GM12878 (cell line): ENCODE measurements around the gene TMUB1. TPM values are rescaled to one million over a fixed set of nuclear protein-coding genes. Genes with fewer than 3 reads are reported as not detected.

ENCODE experiments used
- ATAC-seq: fragments of 200-7000 bp; cut with Tn5 transposase; 3 replicates; pipeline ENCODE4 v1.9.1; 2020; ENCODE audit warnings: mild to moderate bottlenecking, moderate library complexity
- BruUV-seq: library from RNA; stranded (reverse); fragments of 400-500 nt; replicated peaks from 2 replicates; lab custom pipeline; 2021; lab: Mats Ljungman, UMichigan
- CTCF ChIA-PET: fragments of 300-600 bp; sonication (Branson Sonifier 250); formaldehyde crosslinking; extraction: SDS; loops from one replicate; lab custom pipeline; 2021; ENCODE audit warnings: inconsistent platforms; lab: Yijun Ruan, JAX
- POLR2A ChIA-PET: fragments of 350-600 bp; formaldehyde crosslinking; extraction: SDS; loops from one replicate; lab custom pipeline; 2021; ENCODE audit warnings: inconsistent platforms; lab: Charles Lee
- RAD21 ChIA-PET: fragments of 300-600 bp; sonication (Branson Sonifier 250); formaldehyde crosslinking; loops from one replicate; lab custom pipeline; 2023; ENCODE audit warnings: antibody characterized with exemption; ENCODE audit not compliant: unreplicated experiment; lab: Charles Lee
- SMC1A ChIA-PET: fragments of 300-600 bp; sonication (Branson Sonifier 250); formaldehyde crosslinking; loops from one replicate; lab custom pipeline; 2023; ENCODE audit not compliant: unreplicated experiment, uncharacterized antibody; lab: Charles Lee
- DNase-seq: peaks from one replicate; pipeline ENCODE4 v3.0.0-alpha.2; 2011; ENCODE audit warnings: low read depth, low spot score
- FAIRE-seq: peaks from 3 replicates; lab custom pipeline; 2011; peaks lifted over from hg19 to GRCh38; lab: Jason Lieb, UNC
- H2AFZ ChIP-seq: 2 replicates; pipeline ENCODE4 v1.6.0; 2011; ENCODE audit warnings: low read depth, low read length, control low read depth; ENCODE audit not compliant: control insufficient read depth
- H3K27ac ChIP-seq: 2 replicates; pipeline ENCODE4 v1.5.1; 2011; ENCODE audit warnings: control low read depth; ENCODE audit not compliant: control insufficient read depth, insufficient read depth
- H3K27me3 ChIP-seq, 2 experiments: replicated peaks in 1 of 2; 2 replicates each; pipeline versions ENCODE4 v1.6.0 to v1.6.1; 2011; ENCODE audit warnings: low read length in 1 of 2; ENCODE audit not compliant: control insufficient read depth in 2 of 2, insufficient read depth in 2 of 2
- H3K36me3 ChIP-seq, 2 experiments: 2 replicates each; pipeline ENCODE4 v1.5.1; 2011; ENCODE audit warnings: low read length in 1 of 2; ENCODE audit not compliant: control insufficient read depth in 2 of 2, insufficient read depth in 2 of 2
- H3K4me1 ChIP-seq: 2 replicates; pipeline ENCODE4 v1.6.1; 2011; ENCODE audit warnings: mild to moderate bottlenecking, low read length, moderate library complexity, mixed read lengths; ENCODE audit not compliant: control insufficient read depth, insufficient read depth
- H3K4me2 ChIP-seq: 2 replicates; pipeline ENCODE4 v1.6.0; 2011; ENCODE audit warnings: control low read depth; ENCODE audit not compliant: control insufficient read depth, insufficient read depth
- H3K4me3 ChIP-seq: fragments of 200-600 bp; sonication (generic); 2 replicates; pipeline ENCODE4 v1.5.1; 2016
- H3K79me2 ChIP-seq: 2 replicates; pipeline ENCODE4 v1.6.0; 2011; ENCODE audit warnings: low read length; ENCODE audit not compliant: control insufficient read depth, insufficient read depth
- H3K9ac ChIP-seq: 2 replicates; pipeline ENCODE4 v1.8.0; 2011; ENCODE audit warnings: low read length, control low read depth, mixed read lengths; ENCODE audit not compliant: control insufficient read depth, insufficient read depth
- H3K9me3 ChIP-seq: replicated peaks from 3 replicates; pipeline ENCODE4 v1.5.1; 2011; ENCODE audit warnings: mild to moderate bottlenecking, low read length; ENCODE audit not compliant: control insufficient read depth, insufficient read depth
- H4K20me1 ChIP-seq: 2 replicates; pipeline ENCODE4 v1.6.0; 2011; ENCODE audit not compliant: control insufficient read depth, insufficient read depth
- ATF3 ChIP-seq: IDR thresholded peaks from 2 replicates; pipeline ENCODE4 v1.6.1; 2011; ENCODE audit warnings: low read depth, mild to moderate bottlenecking, low read length, moderate library complexity, borderline replicate concordance; ENCODE audit errors: extremely low read depth
- FOXM1 ChIP-seq: IDR thresholded peaks from 2 replicates; pipeline ENCODE4 v1.6.1; 2012; ENCODE audit warnings: low read depth, mild to moderate bottlenecking, inconsistent platforms, low read length, moderate library complexity
- MXI1 ChIP-seq: fragments of 150-350 bp; IDR thresholded peaks from 2 replicates; pipeline ENCODE4 v1.6.1; 2011; ENCODE audit warnings: low read depth, mild to moderate bottlenecking, inconsistent platforms, low read length, improper control_type of control experiment
- MYC ChIP-seq: IDR thresholded peaks from 2 replicates; pipeline ENCODE4 v1.6.1; 2011; ENCODE audit warnings: mild to moderate bottlenecking, low read length, moderate library complexity, inconsistent platforms; ENCODE audit not compliant: insufficient read depth, insufficient replicate concordance, insufficient read length, severe bottlenecking
- RAD21 ChIP-seq: IDR thresholded peaks from 2 replicates; pipeline ENCODE4 v1.6.1; 2011; ENCODE audit warnings: mild to moderate bottlenecking, low read depth, low read length, moderate library complexity; ENCODE audit not compliant: insufficient read depth
- RBBP5 ChIP-seq: fragments of 200-600 bp; sonication (generic); conservative IDR thresholded peaks from 2 replicates; pipeline ENCODE4 v1.6.1; 2016
- RELB ChIP-seq: fragments of 450-650 bp; IDR thresholded peaks from 2 replicates; pipeline ENCODE4 v1.6.1; 2017; ENCODE audit warnings: low read depth, mild to moderate bottlenecking, moderate library complexity
- SIN3A ChIP-seq: IDR thresholded peaks from 2 replicates; pipeline ENCODE4 v1.6.1; 2012; ENCODE audit warnings: low read depth, low read length, improper control_type of control experiment
- ZSCAN29 ChIP-seq: fragments of 450-650 bp; IDR thresholded peaks from 2 replicates; pipeline ENCODE4 v1.6.1; 2017; ENCODE audit warnings: mild to moderate bottlenecking, moderate library complexity
- WGBS: methylation state at CpG from one replicate; pipeline ENCODE4 v1.1.6; 2016; ENCODE audit warnings: low lambda C conversion rate; ENCODE audit not compliant: insufficient replicate concordance, insufficient coverage; ENCODE audit errors: missing lambda C conversion rate; 5-methylcytosine and 5-hydroxymethylcytosine counted together
- in situ Hi-C: fragments of 300-500 bp; cut with MboI; formaldehyde crosslinking; loops from 9 replicates; pipeline ENCODE4 v1.14.3; 2018; ENCODE audit warnings: mixed read lengths
- intact Hi-C: fragments of 100-400 bp; cut with micrococcal nuclease; formaldehyde crosslinking; loops from one replicate; pipeline ENCODE4 v1.14.2; 2022; ENCODE audit not compliant: unreplicated experiment
- polyA plus RNA-seq, 11 experiments: library from polyadenylated mRNA; depleted of rRNA in 4 of 11; unstranded in 6 of 11; stranded (reverse) in 5 of 11; fragments of >200 nt; fragmentation: Nextera tagmentation in 4 of 11; fragmentation: Illumina TruSeq in 1 of 11; extraction: Ambion mirVana in 4 of 11; extraction: Trizol in 1 of 11; gene quantifications; 1 replicate in 1 of 11; 2 replicates in 10 of 11; pipeline versions ENCODE4 v1.2.1 to v1.2.3, GENCODE V29; 2011 to 2016; ENCODE audit warnings: inconsistent platforms in 2 of 11, missing spikeins in 2 of 11, low read depth in 1 of 11
- total RNA-seq, 4 experiments: library from RNA; depleted of rRNA in 3 of 4; stranded (reverse); fragments of >200 nt in 3 of 4; fragmentation: Illumina TruSeq in 1 of 4; extraction: Trizol in 1 of 4; gene quantifications; 2 replicates each; pipeline versions ENCODE4 v1.2.1 to v1.2.3, GENCODE V29; 2013 to 2021

Gene TMUB1
- total and polyA plus RNA-seq, 10 of the 15 experiments (the other 5 are each of a cell fraction or from before 2014, with no cell fraction given) = 0.27 to 79.5 (median 41.3) TPM; not detected in 1

GRCh38 chr7:151075662-151075971 is 7.7 kb downstream of the TMUB1 start:
- Histone ChIP-seq H3K27me3 (no peaks in the 10 kb centered on the region), H3K79me2 (peaks cover 18% of the 10 kb centered on the region), H3K4me2 (no peak overlapping the region), H4K20me1 (no peaks in the 10 kb centered on the region; the same call in 1 of the 2 replicates), H3K4me3 (no peak overlapping the region), H3K4me1 (peaks cover 8% of the 10 kb centered on the region), H3K27ac (no peak overlapping the region), H2AFZ (no peak overlapping the region), H3K9me3 (no peaks in the 10 kb centered on the region), H3K36me3 (peaks cover 0 to 27% of the 10 kb centered on the region in 2 experiments; a peak in 3 of 4 replicates), H3K9ac (no peak overlapping the region)
- TF ChIP-seq ZSCAN29 (no peak), RBBP5 (no peak), ATF3 (no peak), FOXM1 (no peak), SIN3A (no peak), RAD21 (no peak), MYC (no peak), RELB (no peak), MXI1 (no peak)
- FAIRE-seq = no peak
- ATAC-seq = no peak
- no TSS peak for BruUV-seq
- RAD21 ChIA-PET = no interaction called here
- SMC1A ChIA-PET = no interaction called here
- in situ Hi-C loops = no loop called here
- 92% methylated on average over 6 of the region's 7 CpGs for WGBS
- POLR2A ChIA-PET = no interaction called here
- no peak for DNase-seq
- intact Hi-C loops = no loop called here
- CTCF ChIA-PET = no interaction called here
